Testis (tissue), 2 donors: ENCODE data around the gene SLC35A2.
"Not testable (repeated sequence)": the region's sequence is repeated elsewhere in the genome, so short reads cannot be mapped to it uniquely, and the experiment has no call there.

ENCODE experiments used
- CTCF ChIP-seq, 3 experiments: fragments of 450-650 bp in 2 of 3; fragments of 200-600 bp in 1 of 3; sonication (generic) in 1 of 3; IDR thresholded peaks; one replicate each; pipeline ENCODE4 v1.5.1; 2016 to 2019; ENCODE audit warnings: antibody characterized with exemption in 3 of 3, mild to moderate bottlenecking in 2 of 3, moderate library complexity in 1 of 3
- POLR2A ChIP-seq: fragments of 450-650 bp; IDR thresholded peaks from one replicate; pipeline ENCODE4 v1.6.1; 2017; ENCODE audit warnings: antibody characterized with exemption, mild to moderate bottlenecking, moderate library complexity

GRCh38 chrX:48876944-48877343 lies 34.5 kb downstream of the SLC35A2 start:
- TF ChIP-seq CTCF (IDR thresholded peaks at IDR 0.05); POLR2A: not testable (repeated sequence)
